22Rv1 (cell line): ENCODE results near the gene DYNLT2B.
"Not testable (repeated sequence)": the region's sequence is repeated elsewhere in the genome, so short reads cannot be mapped to it uniquely, and the experiment has no call there.

Experiments used
- H3K27ac ChIP-seq: fragments of 450-650 bp; 2 replicates; pipeline ENCODE4 v1.5.1; 2017
- ZFX ChIP-seq: fragments of 450-650 bp; IDR thresholded peaks from 2 replicates; pipeline ENCODE4 v1.6.1; 2017; ENCODE audit warnings: antibody characterized with exemption, borderline replicate concordance
- TF ChIP-seq, protein P1 (sequence below): fragments of 450-650 bp; IDR thresholded peaks from 2 replicates; pipeline ENCODE4 v1.5.1; 2017; ENCODE audit warnings: mild to moderate bottlenecking

DYNLT2B gene

DNA sequence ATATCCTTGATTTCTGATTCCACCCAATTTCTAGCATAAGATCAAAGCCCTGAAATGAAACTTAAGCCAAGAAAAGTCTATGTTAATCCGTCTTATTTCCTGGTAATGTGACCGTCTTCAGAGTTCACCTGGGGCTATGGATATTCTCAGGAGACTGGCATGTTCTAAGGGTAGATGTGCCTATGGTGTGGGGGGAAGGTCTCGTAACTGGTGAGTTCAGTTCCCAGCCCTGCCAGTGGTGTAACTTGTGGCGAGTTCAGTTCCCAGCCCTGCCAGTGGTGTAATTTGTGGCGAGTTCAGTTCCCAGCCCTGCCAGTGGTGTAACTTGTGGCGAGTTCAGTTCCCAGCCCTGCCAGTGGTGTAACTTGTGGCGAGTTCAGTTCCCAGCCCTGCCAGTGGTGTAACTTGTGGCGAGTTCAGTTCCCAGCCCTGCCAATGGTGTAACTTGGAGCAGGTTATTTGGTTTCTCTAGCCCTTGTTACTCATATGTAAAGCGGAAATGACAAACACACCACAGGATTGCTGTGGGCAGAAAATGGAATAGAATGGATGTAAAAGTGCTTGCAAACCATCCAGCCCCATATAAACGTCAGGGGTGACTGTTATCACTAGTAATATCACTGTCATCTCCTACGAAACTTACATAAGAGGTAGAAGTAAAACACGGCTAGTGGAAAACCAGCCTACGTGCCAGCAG, 71.3 kb downstream of the DYNLT2B start:
- no peak overlapping the region for H3K27ac ChIP-seq
- TF ChIP-seq, protein P1, sequence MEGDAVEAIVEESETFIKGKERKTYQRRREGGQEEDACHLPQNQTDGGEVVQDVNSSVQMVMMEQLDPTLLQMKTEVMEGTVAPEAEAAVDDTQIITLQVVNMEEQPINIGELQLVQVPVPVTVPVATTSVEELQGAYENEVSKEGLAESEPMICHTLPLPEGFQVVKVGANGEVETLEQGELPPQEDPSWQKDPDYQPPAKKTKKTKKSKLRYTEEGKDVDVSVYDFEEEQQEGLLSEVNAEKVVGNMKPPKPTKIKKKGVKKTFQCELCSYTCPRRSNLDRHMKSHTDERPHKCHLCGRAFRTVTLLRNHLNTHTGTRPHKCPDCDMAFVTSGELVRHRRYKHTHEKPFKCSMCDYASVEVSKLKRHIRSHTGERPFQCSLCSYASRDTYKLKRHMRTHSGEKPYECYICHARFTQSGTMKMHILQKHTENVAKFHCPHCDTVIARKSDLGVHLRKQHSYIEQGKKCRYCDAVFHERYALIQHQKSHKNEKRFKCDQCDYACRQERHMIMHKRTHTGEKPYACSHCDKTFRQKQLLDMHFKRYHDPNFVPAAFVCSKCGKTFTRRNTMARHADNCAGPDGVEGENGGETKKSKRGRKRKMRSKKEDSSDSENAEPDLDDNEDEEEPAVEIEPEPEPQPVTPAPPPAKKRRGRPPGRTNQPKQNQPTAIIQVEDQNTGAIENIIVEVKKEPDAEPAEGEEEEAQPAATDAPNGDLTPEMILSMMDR, result no peak
- TF ChIP-seq ZFX, result no peak

DNA sequence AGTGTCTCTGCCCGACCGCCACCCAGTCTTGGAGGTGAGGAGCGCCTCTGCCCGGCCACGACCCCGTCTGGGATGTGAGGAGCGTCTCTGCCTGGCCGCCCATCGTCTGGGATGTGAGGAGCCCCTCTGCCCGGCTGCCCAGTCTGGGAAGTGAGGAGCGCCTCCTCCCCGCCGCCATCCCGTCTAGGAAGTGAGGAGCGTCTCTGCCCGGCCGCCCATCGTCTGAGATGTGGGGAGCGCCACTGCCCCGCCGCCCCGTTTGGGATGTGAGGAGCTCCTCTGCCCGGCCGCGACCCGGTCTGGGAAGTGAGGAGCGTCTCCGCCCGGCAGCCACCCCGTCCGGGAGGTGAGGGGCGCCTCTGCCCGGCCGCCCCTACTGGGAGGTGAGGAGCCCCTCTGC, 73.9 kb downstream of the DYNLT2B start:
- H3K27ac ChIP-seq, result not testable (repeated sequence)

DNA sequence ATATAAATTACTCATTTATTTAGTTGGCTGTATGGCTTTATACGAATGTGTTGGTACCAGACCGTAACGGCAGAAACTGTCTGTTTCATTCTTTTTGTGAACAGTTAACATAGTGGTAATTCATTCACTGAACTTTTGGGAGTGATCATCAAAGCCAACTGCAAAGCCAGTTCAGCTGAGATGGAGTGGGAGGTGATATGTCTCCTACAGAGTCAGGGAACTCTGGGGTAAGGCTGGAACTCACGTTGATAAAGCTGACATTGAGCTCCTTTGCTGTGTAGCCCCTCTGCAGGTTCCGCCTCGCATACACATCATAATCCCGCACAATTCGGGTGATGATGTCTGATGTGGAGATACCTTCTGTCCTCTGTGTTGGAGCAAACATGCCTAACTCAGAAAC, 76.3 kb downstream of the DYNLT2B start:
- H3K27ac ChIP-seq, result no peak overlapping the region
- TF ChIP-seq, protein P1, result no peak
- TF ChIP-seq ZFX, result no peak
